Neural cell (in vitro differentiated cells): ENCODE measurements around the gene HTR7. TPM values are rescaled to one million over a fixed set of nuclear protein-coding genes. Genes with fewer than 3 reads are reported as not detected.

Experiments
- H2AFZ ChIP-seq: fragments of 200-600, 300-800 bp; sonication (generic), shearing (Covaris generic); 2 replicates; pipeline ENCODE4 v1.6.0; 2014; ENCODE audit warnings: low read depth, mild to moderate bottlenecking, antibody characterized with exemption, low read length, moderate library complexity
- H3F3A ChIP-seq: fragments of 200-600 bp; shearing (Covaris generic); 2 replicates; pipeline ENCODE4 v1.6.1; 2016; ENCODE audit warnings: mild to moderate bottlenecking, moderate library complexity, mixed read lengths, antibody characterized with exemption, low read length; ENCODE audit not compliant: insufficient read depth, poor library complexity, severe bottlenecking
- H3K27ac ChIP-seq: fragments of 200-600, 300-800 bp; sonication (generic), shearing (Covaris generic); 2 replicates; pipeline ENCODE4 v1.5.1; 2014; ENCODE audit warnings: mild to moderate bottlenecking, low read length, moderate library complexity
- H3K27me3 ChIP-seq: fragments of 300-800, 200-600 bp; sonication (generic), shearing (Covaris generic); 2 replicates; pipeline ENCODE4 v1.6.0; 2014; ENCODE audit warnings: mild to moderate bottlenecking, low read depth, low read length, moderate library complexity; ENCODE audit not compliant: insufficient read depth
- H3K36me3 ChIP-seq: fragments of 300-800, 200-600 bp; sonication (generic), shearing (Covaris generic); 2 replicates; pipeline ENCODE4 v1.5.1; 2014; ENCODE audit warnings: mild to moderate bottlenecking, antibody characterized with exemption, low read length, moderate library complexity; ENCODE audit not compliant: insufficient read depth
- H3K4me2 ChIP-seq: fragments of 300-800, 200-600 bp; sonication (generic), shearing (Covaris generic); 2 replicates; pipeline ENCODE4 v1.6.0; 2014; ENCODE audit warnings: mild to moderate bottlenecking, low read length
- H3K4me3 ChIP-seq: fragments of 300-800, 200-600 bp; sonication (generic), shearing (Covaris generic); 2 replicates; pipeline ENCODE4 v1.5.1; 2014; ENCODE audit warnings: mild to moderate bottlenecking, low read length, moderate library complexity
- H3K79me2 ChIP-seq: fragments of 200-600 bp; shearing (Covaris generic); replicated peaks from 2 replicates; pipeline ENCODE4 v1.6.0; 2014; ENCODE audit warnings: mild to moderate bottlenecking, low read length, moderate library complexity; ENCODE audit not compliant: insufficient read depth
- H3K9ac ChIP-seq: fragments of 300-800, 200-600 bp; sonication (generic), shearing (Covaris generic); 2 replicates; pipeline ENCODE4 v1.6.1; 2016; ENCODE audit warnings: mild to moderate bottlenecking, low read length, mixed read lengths
- H3K9me2 ChIP-seq: fragments of 200-600 bp; shearing (Covaris generic); 2 replicates; pipeline ENCODE4 v1.6.1; 2016; ENCODE audit warnings: mild to moderate bottlenecking, low read length, mixed read lengths; ENCODE audit not compliant: insufficient read depth
- H3K9me3 ChIP-seq: fragments of 200-600, 300-800 bp; sonication (generic), shearing (Covaris generic); 2 replicates; pipeline ENCODE4 v1.6.1; 2016; ENCODE audit warnings: mild to moderate bottlenecking, mixed run types, low read length, moderate library complexity, mixed read lengths
- H4K20me1 ChIP-seq: fragments of 200-600 bp; shearing (Covaris generic); 2 replicates; pipeline ENCODE4 v1.6.1; 2016; ENCODE audit warnings: mild to moderate bottlenecking, mixed run types; ENCODE audit not compliant: insufficient read depth
- CTCF ChIP-seq: fragments of 450-650 bp; IDR thresholded peaks from 2 replicates; pipeline ENCODE4 v1.5.1; 2014; ENCODE audit warnings: antibody characterized with exemption, mild to moderate bottlenecking, moderate library complexity; ENCODE audit not compliant: poor library complexity, severe bottlenecking
- EP300 ChIP-seq: fragments of 450-650 bp; conservative IDR thresholded peaks from 2 replicates; pipeline ENCODE4 v1.6.1; 2014; ENCODE audit warnings: antibody characterized with exemption, mild to moderate bottlenecking, moderate library complexity; ENCODE audit not compliant: poor library complexity, severe bottlenecking
- EZH2 ChIP-seq: fragments of 200-600, 300-800 bp; shearing (Covaris generic), sonication (generic); IDR thresholded peaks from 2 replicates; pipeline ENCODE4 v1.6.1; 2014; ENCODE audit warnings: antibody characterized with exemption, low read length, borderline replicate concordance, mild to moderate bottlenecking; ENCODE audit not compliant: insufficient read depth, poor library complexity, severe bottlenecking
- MXI1 ChIP-seq: fragments of 450-650 bp; conservative IDR thresholded peaks from 2 replicates; pipeline ENCODE4 v1.6.1; 2014; ENCODE audit warnings: antibody characterized with exemption, mild to moderate bottlenecking; ENCODE audit not compliant: poor library complexity, severe bottlenecking
- POLR2AphosphoS5 ChIP-seq: IDR thresholded peaks from 2 replicates; pipeline ENCODE4 v1.6.1; 2012
- RAD21 ChIP-seq: fragments of 450-650 bp; conservative IDR thresholded peaks from 2 replicates; pipeline ENCODE4 v1.6.1; 2014; ENCODE audit warnings: antibody characterized with exemption, mild to moderate bottlenecking, moderate library complexity
- SMC3 ChIP-seq: fragments of 450-650 bp; conservative IDR thresholded peaks from 2 replicates; pipeline ENCODE4 v1.6.1; 2014; ENCODE audit warnings: antibody characterized with exemption, mild to moderate bottlenecking, moderate library complexity; ENCODE audit not compliant: poor library complexity
- TAF1 ChIP-seq: IDR thresholded peaks from 2 replicates; pipeline ENCODE4 v1.6.1; 2012; ENCODE audit warnings: low read depth
- polyA plus RNA-seq: library from polyadenylated mRNA; depleted of rRNA; stranded (reverse); fragments of >200 nt; gene quantifications from 2 replicates; pipeline ENCODE4 v1.2.3, GENCODE V29; 2014
- TF ChIP-seq, protein P1 (sequence below): IDR thresholded peaks from 2 replicates; pipeline ENCODE4 v1.6.1; 2012; ENCODE audit warnings: borderline replicate concordance

The HTR7 gene
- polyA plus RNA-seq, 1 donor from 2014 or later: 0.95 TPM

DNA sequence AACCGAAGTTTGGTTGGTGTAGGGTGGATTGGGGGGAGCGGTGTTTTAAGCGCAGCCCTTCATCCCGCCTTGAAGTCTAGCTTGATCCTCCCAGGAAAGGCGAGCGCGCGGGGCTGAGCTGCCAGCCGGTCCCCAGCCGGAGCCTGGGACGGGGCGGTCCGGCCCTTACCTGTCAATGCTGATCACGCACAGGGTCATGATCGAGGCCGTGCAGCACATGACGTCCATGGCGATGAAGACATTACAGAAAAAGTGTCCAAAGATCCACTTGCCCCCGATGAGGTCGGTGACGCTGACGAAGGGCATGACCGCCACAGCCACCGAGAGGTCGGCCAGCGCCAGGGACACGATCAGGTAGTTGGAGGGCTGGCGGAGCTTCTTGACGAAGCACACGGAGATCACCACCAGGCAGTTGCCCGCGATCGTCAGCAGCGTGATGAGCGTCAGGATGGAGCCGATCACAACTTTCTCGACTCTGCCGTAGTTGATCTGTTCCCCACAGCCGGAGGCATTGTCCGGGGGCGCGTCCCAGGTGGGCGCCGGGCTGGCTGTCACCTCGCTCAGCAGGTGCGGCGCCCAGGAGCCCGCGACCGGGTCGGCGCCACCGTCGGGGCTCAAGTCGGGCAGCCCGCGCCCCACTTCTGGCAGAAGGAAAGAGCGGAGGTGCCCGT is 740 bp downstream of the HTR7 start:
- Histone ChIP-seq H3K4me2 (no peak overlapping the region), H3K27me3 (peaks cover 48% of the 10 kb centered on the region), H3F3A (no peaks in the 10 kb centered on the region), H3K36me3 (no peaks in the 10 kb centered on the region), H3K9me2 (no peaks in the 10 kb centered on the region), H3K4me3 (peak overlapping the region; percentile 71), H3K9ac (no peak overlapping the region), H2AFZ (no peak overlapping the region), H3K9me3 (no peaks in the 10 kb centered on the region), H4K20me1 (no peaks in the 10 kb centered on the region), H3K27ac (no peak overlapping the region), H3K79me2 (no peaks in the 10 kb centered on the region)
- TF ChIP-seq MXI1 (no peak), RAD21 (no peak), TAF1 (no peak), CTCF (no peak), SMC3 (no peak), EP300 (no peak), EZH2 (no peak), POLR2AphosphoS5 (no peak)
- TF ChIP-seq, protein P1, sequence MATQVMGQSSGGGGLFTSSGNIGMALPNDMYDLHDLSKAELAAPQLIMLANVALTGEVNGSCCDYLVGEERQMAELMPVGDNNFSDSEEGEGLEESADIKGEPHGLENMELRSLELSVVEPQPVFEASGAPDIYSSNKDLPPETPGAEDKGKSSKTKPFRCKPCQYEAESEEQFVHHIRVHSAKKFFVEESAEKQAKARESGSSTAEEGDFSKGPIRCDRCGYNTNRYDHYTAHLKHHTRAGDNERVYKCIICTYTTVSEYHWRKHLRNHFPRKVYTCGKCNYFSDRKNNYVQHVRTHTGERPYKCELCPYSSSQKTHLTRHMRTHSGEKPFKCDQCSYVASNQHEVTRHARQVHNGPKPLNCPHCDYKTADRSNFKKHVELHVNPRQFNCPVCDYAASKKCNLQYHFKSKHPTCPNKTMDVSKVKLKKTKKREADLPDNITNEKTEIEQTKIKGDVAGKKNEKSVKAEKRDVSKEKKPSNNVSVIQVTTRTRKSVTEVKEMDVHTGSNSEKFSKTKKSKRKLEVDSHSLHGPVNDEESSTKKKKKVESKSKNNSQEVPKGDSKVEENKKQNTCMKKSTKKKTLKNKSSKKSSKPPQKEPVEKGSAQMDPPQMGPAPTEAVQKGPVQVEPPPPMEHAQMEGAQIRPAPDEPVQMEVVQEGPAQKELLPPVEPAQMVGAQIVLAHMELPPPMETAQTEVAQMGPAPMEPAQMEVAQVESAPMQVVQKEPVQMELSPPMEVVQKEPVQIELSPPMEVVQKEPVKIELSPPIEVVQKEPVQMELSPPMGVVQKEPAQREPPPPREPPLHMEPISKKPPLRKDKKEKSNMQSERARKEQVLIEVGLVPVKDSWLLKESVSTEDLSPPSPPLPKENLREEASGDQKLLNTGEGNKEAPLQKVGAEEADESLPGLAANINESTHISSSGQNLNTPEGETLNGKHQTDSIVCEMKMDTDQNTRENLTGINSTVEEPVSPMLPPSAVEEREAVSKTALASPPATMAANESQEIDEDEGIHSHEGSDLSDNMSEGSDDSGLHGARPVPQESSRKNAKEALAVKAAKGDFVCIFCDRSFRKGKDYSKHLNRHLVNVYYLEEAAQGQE: no peak

- Histone ChIP-seq H3K27me3 (peaks cover 48% of the 10 kb centered on the region), H3K9ac (no peak overlapping the region), H3K79me2 (no peaks in the 10 kb centered on the region), H3K4me3 (no peak overlapping the region), H3K9me2 (no peaks in the 10 kb centered on the region), H3K4me2 (no peak overlapping the region), H3K27ac (no peak overlapping the region), H4K20me1 (no peaks in the 10 kb centered on the region), H2AFZ (no peak overlapping the region), H3K9me3 (no peaks in the 10 kb centered on the region), H3F3A (no peaks in the 10 kb centered on the region), H3K36me3 (no peaks in the 10 kb centered on the region)
- TF ChIP-seq EP300 (no peak), RAD21 (no peak), POLR2AphosphoS5 (no peak), SMC3 (no peak), CTCF (no peak), MXI1 (no peak), TAF1 (no peak), EZH2 (no peak)
- TF ChIP-seq, protein P1: no peak
These were observed 1.6 kb downstream of the HTR7 start for GRCh38 chr10:90856261-90856660.
